ENCODE measurements around the gene TEAD1. TPM values are rescaled to one million over a fixed set of nuclear protein-coding genes. Genes with fewer than 3 reads are reported as not detected.

Gene TEAD1
- total and polyA plus RNA-seq, 4 donors, result 9.1 to 38.4 (median 10.7) TPM

DNA sequence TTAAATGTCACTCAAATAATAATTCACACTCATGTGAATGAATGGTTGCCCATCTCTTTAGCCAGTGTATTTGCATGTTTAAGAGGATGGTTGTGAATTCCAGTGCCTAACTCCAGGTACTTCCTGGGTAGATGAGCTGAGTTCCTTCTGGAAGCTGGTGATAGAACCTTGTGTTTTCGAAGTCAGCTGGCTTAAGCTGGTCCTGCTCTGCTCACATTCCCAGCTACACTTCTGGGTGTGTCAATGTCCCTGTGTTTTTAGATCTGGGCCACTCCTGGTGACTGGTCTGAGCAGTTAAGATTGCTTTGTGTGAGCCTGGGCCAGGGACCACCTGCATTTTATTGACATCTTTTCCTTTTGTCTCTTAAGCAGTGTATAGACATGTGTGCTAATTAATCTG, 10.6 kb downstream of the TEAD1 start:
- Histone ChIP-seq H3K9ac (ENCODE audit: low read depth in 1 of 2, low read length in 2 of 2) (no peak overlapping the region), H3K9me3 (ENCODE audit: control insufficient read depth in 4 of 4, low read length in 3 of 4) (no peaks in the 10 kb centered on the region), H3K27me3 (ENCODE audit: control insufficient read depth in 4 of 4, insufficient read depth in 4 of 4, low read length in 3 of 4) (no peaks in the 10 kb centered on the region), H3K36me3 (ENCODE audit: control insufficient read depth in 4 of 4, insufficient read depth in 3 of 4, low read depth in 1 of 4, low read length in 3 of 4) (peaks cover 0 to 2% (median 0%) of the 10 kb centered on the region in 4 donors), H3K4me1 (ENCODE audit: control insufficient read depth in 4 of 4, insufficient read depth in 4 of 4, low read length in 3 of 4) (peaks cover 8 to 33% (median 10%) of the 10 kb centered on the region in 4 donors), H3K27ac (ENCODE audit: low read depth in 1 of 2, low read length in 2 of 2) (no peak overlapping the region), H3K4me3 (ENCODE audit: low read depth in 1 of 3, low read length in 3 of 3) (no peak overlapping the region)
- TF ChIP-seq YY1 (IDR thresholded peaks at IDR 0.05), result no peak
- no peak for TF ChIP-seq FOXA2 (IDR thresholded peaks at IDR 0.05)
- TF ChIP-seq, protein P1, sequence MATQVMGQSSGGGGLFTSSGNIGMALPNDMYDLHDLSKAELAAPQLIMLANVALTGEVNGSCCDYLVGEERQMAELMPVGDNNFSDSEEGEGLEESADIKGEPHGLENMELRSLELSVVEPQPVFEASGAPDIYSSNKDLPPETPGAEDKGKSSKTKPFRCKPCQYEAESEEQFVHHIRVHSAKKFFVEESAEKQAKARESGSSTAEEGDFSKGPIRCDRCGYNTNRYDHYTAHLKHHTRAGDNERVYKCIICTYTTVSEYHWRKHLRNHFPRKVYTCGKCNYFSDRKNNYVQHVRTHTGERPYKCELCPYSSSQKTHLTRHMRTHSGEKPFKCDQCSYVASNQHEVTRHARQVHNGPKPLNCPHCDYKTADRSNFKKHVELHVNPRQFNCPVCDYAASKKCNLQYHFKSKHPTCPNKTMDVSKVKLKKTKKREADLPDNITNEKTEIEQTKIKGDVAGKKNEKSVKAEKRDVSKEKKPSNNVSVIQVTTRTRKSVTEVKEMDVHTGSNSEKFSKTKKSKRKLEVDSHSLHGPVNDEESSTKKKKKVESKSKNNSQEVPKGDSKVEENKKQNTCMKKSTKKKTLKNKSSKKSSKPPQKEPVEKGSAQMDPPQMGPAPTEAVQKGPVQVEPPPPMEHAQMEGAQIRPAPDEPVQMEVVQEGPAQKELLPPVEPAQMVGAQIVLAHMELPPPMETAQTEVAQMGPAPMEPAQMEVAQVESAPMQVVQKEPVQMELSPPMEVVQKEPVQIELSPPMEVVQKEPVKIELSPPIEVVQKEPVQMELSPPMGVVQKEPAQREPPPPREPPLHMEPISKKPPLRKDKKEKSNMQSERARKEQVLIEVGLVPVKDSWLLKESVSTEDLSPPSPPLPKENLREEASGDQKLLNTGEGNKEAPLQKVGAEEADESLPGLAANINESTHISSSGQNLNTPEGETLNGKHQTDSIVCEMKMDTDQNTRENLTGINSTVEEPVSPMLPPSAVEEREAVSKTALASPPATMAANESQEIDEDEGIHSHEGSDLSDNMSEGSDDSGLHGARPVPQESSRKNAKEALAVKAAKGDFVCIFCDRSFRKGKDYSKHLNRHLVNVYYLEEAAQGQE (IDR thresholded peaks at IDR 0.05), result no peak
- no peak for TF ChIP-seq SP1 (IDR thresholded peaks at IDR 0.05)
- no peak for TF ChIP-seq FOXA1 (IDR thresholded peaks at IDR 0.05)
- TF ChIP-seq RAD21 (IDR thresholded peaks at IDR 0.05), result no peak
- TF ChIP-seq, protein P2, sequence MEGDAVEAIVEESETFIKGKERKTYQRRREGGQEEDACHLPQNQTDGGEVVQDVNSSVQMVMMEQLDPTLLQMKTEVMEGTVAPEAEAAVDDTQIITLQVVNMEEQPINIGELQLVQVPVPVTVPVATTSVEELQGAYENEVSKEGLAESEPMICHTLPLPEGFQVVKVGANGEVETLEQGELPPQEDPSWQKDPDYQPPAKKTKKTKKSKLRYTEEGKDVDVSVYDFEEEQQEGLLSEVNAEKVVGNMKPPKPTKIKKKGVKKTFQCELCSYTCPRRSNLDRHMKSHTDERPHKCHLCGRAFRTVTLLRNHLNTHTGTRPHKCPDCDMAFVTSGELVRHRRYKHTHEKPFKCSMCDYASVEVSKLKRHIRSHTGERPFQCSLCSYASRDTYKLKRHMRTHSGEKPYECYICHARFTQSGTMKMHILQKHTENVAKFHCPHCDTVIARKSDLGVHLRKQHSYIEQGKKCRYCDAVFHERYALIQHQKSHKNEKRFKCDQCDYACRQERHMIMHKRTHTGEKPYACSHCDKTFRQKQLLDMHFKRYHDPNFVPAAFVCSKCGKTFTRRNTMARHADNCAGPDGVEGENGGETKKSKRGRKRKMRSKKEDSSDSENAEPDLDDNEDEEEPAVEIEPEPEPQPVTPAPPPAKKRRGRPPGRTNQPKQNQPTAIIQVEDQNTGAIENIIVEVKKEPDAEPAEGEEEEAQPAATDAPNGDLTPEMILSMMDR (IDR thresholded peaks at IDR 0.05; ENCODE audit: low read depth, low read length, missing input control), result no peak
- no peak for TF ChIP-seq GABPA (IDR thresholded peaks at IDR 0.05 in 1 of 2, conservative IDR thresholded peaks at IDR 0.05 in 1 of 2)
- TF ChIP-seq, protein P3, sequence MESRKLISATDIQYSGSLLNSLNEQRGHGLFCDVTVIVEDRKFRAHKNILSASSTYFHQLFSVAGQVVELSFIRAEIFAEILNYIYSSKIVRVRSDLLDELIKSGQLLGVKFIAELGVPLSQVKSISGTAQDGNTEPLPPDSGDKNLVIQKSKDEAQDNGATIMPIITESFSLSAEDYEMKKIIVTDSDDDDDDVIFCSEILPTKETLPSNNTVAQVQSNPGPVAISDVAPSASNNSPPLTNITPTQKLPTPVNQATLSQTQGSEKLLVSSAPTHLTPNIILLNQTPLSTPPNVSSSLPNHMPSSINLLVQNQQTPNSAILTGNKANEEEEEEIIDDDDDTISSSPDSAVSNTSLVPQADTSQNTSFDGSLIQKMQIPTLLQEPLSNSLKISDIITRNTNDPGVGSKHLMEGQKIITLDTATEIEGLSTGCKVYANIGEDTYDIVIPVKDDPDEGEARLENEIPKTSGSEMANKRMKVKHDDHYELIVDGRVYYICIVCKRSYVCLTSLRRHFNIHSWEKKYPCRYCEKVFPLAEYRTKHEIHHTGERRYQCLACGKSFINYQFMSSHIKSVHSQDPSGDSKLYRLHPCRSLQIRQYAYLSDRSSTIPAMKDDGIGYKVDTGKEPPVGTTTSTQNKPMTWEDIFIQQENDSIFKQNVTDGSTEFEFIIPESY (IDR thresholded peaks at IDR 0.05), result no peak
- TF ChIP-seq, protein P4, sequence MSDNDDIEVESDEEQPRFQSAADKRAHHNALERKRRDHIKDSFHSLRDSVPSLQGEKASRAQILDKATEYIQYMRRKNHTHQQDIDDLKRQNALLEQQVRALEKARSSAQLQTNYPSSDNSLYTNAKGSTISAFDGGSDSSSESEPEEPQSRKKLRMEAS (IDR thresholded peaks at IDR 0.05), result no peak
- no peak for TF ChIP-seq HNF4A (conservative IDR thresholded peaks at IDR 0.05)
- TF ChIP-seq RXRA (IDR thresholded peaks at IDR 0.05), result no peak
- TF ChIP-seq, protein P5, sequence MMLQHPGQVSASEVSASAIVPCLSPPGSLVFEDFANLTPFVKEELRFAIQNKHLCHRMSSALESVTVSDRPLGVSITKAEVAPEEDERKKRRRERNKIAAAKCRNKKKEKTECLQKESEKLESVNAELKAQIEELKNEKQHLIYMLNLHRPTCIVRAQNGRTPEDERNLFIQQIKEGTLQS (IDR thresholded peaks at IDR 0.05), result no peak
- no peak for TF ChIP-seq EGR1 (IDR thresholded peaks at IDR 0.05; ENCODE audit: low read depth in 2 of 2)
- no peak for TF ChIP-seq NR2F2 (IDR thresholded peaks at IDR 0.05)
- no peak for TF ChIP-seq JUND (IDR thresholded peaks at IDR 0.05)
- TF ChIP-seq HNF4G (IDR thresholded peaks at IDR 0.05), result no peak
- no peak for DNase-seq (ENCODE audit: low spot score)
- WGBS, result 79% methylated on average over 1 of the region's 1 CpG

Data from liver (tissue), 9 donors.